Measurements from ENCODE around the gene YOD1. TPM values are rescaled to one million over a fixed set of nuclear protein-coding genes. Genes with fewer than 3 reads are reported as not detected.

The YOD1 gene
- total RNA-seq (2022; extraction: Qiagen RNA extraction), result 6.9 to 10.4 TPM (median 8.7 TPM) in 5 replicates

GRCh38 chr1:207051191-207051943 is at the start of gene YOD1:
Gene YOD1 (minus strand): TSS chr1:207051208. CDS start chr1:207051030, 178 bp downstream.

DNA sequence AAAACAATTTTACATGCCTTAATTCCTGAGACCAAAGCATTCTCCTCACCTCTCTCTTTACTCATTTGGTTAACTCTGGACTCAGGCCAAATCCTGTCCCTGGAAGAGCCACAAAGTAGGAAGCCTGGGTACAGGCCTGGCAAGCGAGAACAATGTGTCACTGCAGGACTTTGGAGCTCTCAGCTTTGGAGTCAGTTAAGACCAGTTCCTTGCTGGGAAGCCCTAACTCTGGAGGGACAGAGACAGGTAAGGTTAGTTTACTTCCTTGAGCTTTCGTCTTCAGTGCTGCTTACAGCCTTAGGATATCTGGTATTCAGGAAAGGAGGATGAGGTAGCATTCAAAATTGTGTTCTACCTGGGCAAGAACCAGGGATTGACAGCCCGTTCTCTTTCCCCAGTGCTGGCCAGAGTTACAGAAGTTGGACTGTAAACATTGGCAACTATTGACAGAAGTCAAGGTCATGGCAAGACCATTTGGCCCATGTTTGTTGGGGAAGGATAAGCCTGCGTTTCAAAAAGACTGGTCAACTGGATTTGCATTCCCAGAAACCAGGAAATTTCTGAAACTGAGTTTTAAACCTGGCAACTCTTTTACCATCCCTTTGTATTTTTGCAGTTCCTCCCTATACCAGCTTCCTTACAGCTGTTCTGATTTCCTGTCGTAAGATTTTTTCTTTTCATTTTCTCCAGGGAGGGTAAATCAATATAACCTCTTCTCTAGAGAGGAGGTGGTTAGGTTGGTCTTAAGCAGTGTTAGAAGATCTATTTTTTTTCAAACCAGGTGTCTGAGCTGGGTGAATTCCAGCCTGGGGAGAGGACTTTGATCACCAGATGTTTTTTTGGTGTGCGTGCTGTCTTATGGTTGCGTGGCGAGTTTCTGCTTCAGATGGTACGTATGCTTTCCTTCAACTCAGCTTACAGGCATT is 38.0 kb upstream of the YOD1 start, which contains the start of gene C4BPB:
C4BPB (plus strand) TSS at position 160 of the 926 bp plus-strand sequence; CDS start at position 832, 672 bp downstream.

GRCh38 chr1:207052911-207053769 is 2.1 kb upstream of the YOD1 start, which contains the start of gene PFKFB2:
Gene PFKFB2 (plus strand): TSS chr1:207053275. CDS start chr1:207054718, 1,443 bp downstream.

GRCh38 chr1:207032528-207033017 is 18.4 kb downstream of the YOD1 start, which contains the start of gene C1orf116:
Gene C1orf116 (minus strand): TSS chr1:207032756. CDS start chr1:207027598, 5,158 bp downstream.

Other genes with a start within 250 kb of the YOD1 start
- not detected in 5 replicates for gene IL20, start 185.6 kb downstream of the YOD1 start, total RNA-seq (2022; extraction: Qiagen RNA extraction)
- 0.25 to 0.50 TPM (median 0.39 TPM) in 5 replicates for gene IL24, start 153.8 kb downstream of the YOD1 start, total RNA-seq (2022; extraction: Qiagen RNA extraction)
- gene FCMR, start 129.3 kb downstream of the YOD1 start, total RNA-seq (2022; extraction: Qiagen RNA extraction), result 5.0 to 6.0 TPM (median 5.3 TPM) in 5 replicates
- not detected in 5 replicates for gene PIGR, start 104.7 kb downstream of the YOD1 start, total RNA-seq (2022; extraction: Qiagen RNA extraction)
- 0.07 to 0.08 TPM in 2 of 5 replicates, not detected in the others for gene FCAMR, start 80.7 kb downstream of the YOD1 start, total RNA-seq (2022; extraction: Qiagen RNA extraction)
- gene C1orf116, start 18.5 kb downstream of the YOD1 start, total RNA-seq (2022; extraction: Qiagen RNA extraction), result 3.9 to 6.8 TPM (median 5.9 TPM) in 5 replicates
- 4.6 to 6.7 TPM (median 5.3 TPM) in 5 replicates for gene PFKFB2, start 2.1 kb upstream of the YOD1 start, total RNA-seq (2022; extraction: Qiagen RNA extraction)
- 0.89 to 2.1 TPM (median 1.3 TPM) in 5 replicates for gene C4BPB, start 37.7 kb upstream of the YOD1 start, total RNA-seq (2022; extraction: Qiagen RNA extraction)
- gene C4BPA, start 53.0 kb upstream of the YOD1 start, total RNA-seq (2022; extraction: Qiagen RNA extraction), result 0.58 to 0.91 TPM (median 0.67 TPM) in 5 replicates

Measured in A549 treated with dexamethasone at 1 μM for 4 hours (cell line).